DOHH2 (cell line): Measurements from ENCODE around the gene ALG2.

Source experiments
- CTCF ChIP-seq: fragments of 200-600 bp; sonication (generic); IDR thresholded peaks from one replicate; pipeline ENCODE4 v1.5.1; 2014; ENCODE audit warnings: antibody characterized with exemption, mild to moderate bottlenecking, low read depth, low read length; ENCODE audit not compliant: poor library complexity, severe bottlenecking
- EZH2phosphoT487 ChIP-seq: fragments of 200-600 bp; sonication (generic); IDR thresholded peaks from 2 replicates; pipeline ENCODE4 v1.6.1; 2017; ENCODE audit warnings: borderline replicate concordance, mild to moderate bottlenecking, antibody characterized with exemption, low read length, moderate library complexity, mixed read lengths

- TF ChIP-seq CTCF (no peak), EZH2phosphoT487 (no peak)
Measured at GRCh38 chr9:99177576-99178366, 44.0 kb downstream of the ALG2 start.
